ENCODE measurements around the gene KIR2DL3.
"Not testable (repeated sequence)": the region's sequence is repeated elsewhere in the genome, so short reads cannot be mapped to it uniquely, and the experiment has no call there.

DNA sequence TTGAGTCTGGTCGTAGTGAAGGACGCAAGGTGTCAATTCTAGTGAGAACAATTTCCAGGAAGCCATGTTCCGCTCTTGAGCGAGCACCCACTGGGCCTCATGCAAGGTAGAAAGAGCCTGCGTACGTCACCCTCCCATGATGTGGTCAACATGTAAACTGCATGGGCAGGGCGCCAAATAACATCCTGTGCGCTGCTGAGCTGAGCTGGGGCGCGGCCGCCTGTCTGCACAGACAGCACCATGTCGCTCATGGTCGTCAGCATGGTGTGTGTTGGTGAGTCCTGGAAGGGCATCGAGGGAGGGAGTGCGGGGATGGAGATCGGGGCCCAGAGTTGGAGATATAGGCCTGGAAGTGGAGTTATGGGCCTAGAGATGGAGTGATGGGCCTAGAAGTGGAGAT is at the start of gene KIR2DL3:
- TF ChIP-seq CTCF, POLR2A (IDR thresholded peaks at IDR 0.05): not testable (repeated sequence)
